SK-N-SH (cell line): ENCODE data around the gene TRRAP. TPM values are rescaled to one million over a fixed set of nuclear protein-coding genes. Genes with fewer than 3 reads are reported as not detected.

Experiments
- CTCF ChIA-PET: fragments of 300-600, 350-600 bp; formaldehyde crosslinking; extraction: SDS; loops from one replicate; lab custom pipeline; 2021; lab: Yijun Ruan, JAX
- POLR2A ChIA-PET: fragments of 350-600 bp; sonication (Branson Sonifier 250); formaldehyde crosslinking; extraction: SDS; loops from one replicate; lab custom pipeline; 2020; ENCODE audit warnings: antibody characterized with exemption, inconsistent platforms; lab: Yijun Ruan, JAX
- DNase-seq: peaks from one replicate; pipeline ENCODE4 v3.0.0; 2012
- H2AFZ ChIP-seq: fragments of 200-600 bp; sonication (generic); 2 replicates; pipeline ENCODE4 v1.8.1; 2016; ENCODE audit warnings: antibody characterized with exemption, mild to moderate bottlenecking, low read depth
- H3F3A ChIP-seq: fragments of 200-600 bp; sonication (generic); replicated peaks from 2 replicates; pipeline ENCODE3; 2016; ENCODE audit warnings: antibody characterized with exemption, mild to moderate bottlenecking; ENCODE audit not compliant: insufficient read depth
- H3K27ac ChIP-seq, 2 experiments: fragments of 200-500 bp in 1 of 2; fragments of 200-600 bp in 1 of 2; sonication (Bioruptor generic) in 1 of 2; sonication (generic), shearing (Covaris generic) in 1 of 2; 2 replicates each; pipeline versions ENCODE4 v1.5.1 to v1.6.1; 2014 to 2016; ENCODE audit warnings: low read depth in 2 of 2, inconsistent platforms in 1 of 2, low read length in 1 of 2, mild to moderate bottlenecking in 1 of 2, mixed read lengths in 1 of 2
- H3K27me3 ChIP-seq: fragments of 200-600 bp; sonication (generic), shearing (Covaris generic); 2 replicates; pipeline ENCODE4 v1.6.1; 2016; ENCODE audit warnings: mixed run types; ENCODE audit not compliant: insufficient read depth
- H3K36me3 ChIP-seq, 2 experiments: fragments of 200-500 bp in 1 of 2; fragments of 200-600 bp in 1 of 2; sonication (Bioruptor generic) in 1 of 2; sonication (generic) in 1 of 2; replicated peaks in 1 of 2; 2 replicates each; pipeline versions ENCODE3 to v1.5.1; 2014 to 2016; ENCODE audit warnings: low read length in 1 of 2, mild to moderate bottlenecking in 1 of 2; ENCODE audit not compliant: insufficient read depth in 2 of 2, control insufficient read depth in 1 of 2
- H3K4me1 ChIP-seq, 2 experiments: fragments of 200-500 bp in 1 of 2; fragments of 200-600 bp in 1 of 2; sonication (Bioruptor generic) in 1 of 2; sonication (generic), shearing (Covaris generic) in 1 of 2; 2 replicates each; pipeline versions ENCODE4 v1.5.1 to v1.6.1; 2014 to 2016; ENCODE audit warnings: low read depth in 1 of 2, low read length in 1 of 2, mixed run types in 1 of 2; ENCODE audit not compliant: insufficient read depth in 2 of 2, control insufficient read depth in 1 of 2
- H3K4me2 ChIP-seq: fragments of 200-600 bp; sonication (generic), shearing (Covaris generic); 2 replicates; pipeline ENCODE4 v1.6.1; 2017; ENCODE audit warnings: mixed run types
- H3K4me3 ChIP-seq, 2 experiments: fragments of 200-500 bp in 1 of 2; fragments of 200-600 bp in 1 of 2; sonication (Bioruptor generic) in 1 of 2; sonication (generic), shearing (Covaris generic) in 1 of 2; 2 replicates each; pipeline versions ENCODE4 v1.5.1 to v1.8.1; 2014 to 2016; ENCODE audit warnings: low read depth in 2 of 2, inconsistent platforms in 1 of 2, low read length in 1 of 2, mild to moderate bottlenecking in 1 of 2, mixed read lengths in 1 of 2, moderate library complexity in 1 of 2
- H3K79me2 ChIP-seq: fragments of 200-600 bp; sonication (generic); 2 replicates; pipeline ENCODE4 v1.8.1; 2017; ENCODE audit warnings: mild to moderate bottlenecking; ENCODE audit not compliant: insufficient read depth
- H3K9ac ChIP-seq: fragments of 200-600 bp; sonication (generic); 2 replicates; pipeline ENCODE4 v1.6.1; 2017; ENCODE audit warnings: mixed run types
- H3K9me2 ChIP-seq: fragments of 200-600 bp; sonication (generic); 2 replicates; pipeline ENCODE4 v1.6.1; 2017; ENCODE audit warnings: mixed run types
- H3K9me3 ChIP-seq: fragments of 200-600 bp; sonication (generic); 2 replicates; pipeline ENCODE4 v1.6.1; 2017; ENCODE audit warnings: mixed run types, mild to moderate bottlenecking, moderate library complexity
- H4K20me1 ChIP-seq: fragments of 200-600 bp; sonication (generic); 2 replicates; pipeline ENCODE4 v1.6.1; 2017; ENCODE audit warnings: mild to moderate bottlenecking, mixed run types; ENCODE audit not compliant: insufficient read depth
- ELF1 ChIP-seq: IDR thresholded peaks from 2 replicates; pipeline ENCODE4 v1.4.0; 2012
- EP300 ChIP-seq, 2 experiments: IDR thresholded peaks; 2 replicates each; pipeline versions ENCODE4 v1.4.0 to v1.6.1; 2012; ENCODE audit warnings: borderline replicate concordance in 1 of 2, low read depth in 1 of 2, low read length in 1 of 2
- JUND ChIP-seq: IDR thresholded peaks from 2 replicates; pipeline ENCODE4 v1.4.0; 2012
- MEF2A ChIP-seq: IDR thresholded peaks from 2 replicates; pipeline ENCODE4 v1.4.0; 2012; ENCODE audit warnings: low read depth, borderline replicate concordance
- NFIC ChIP-seq: IDR thresholded peaks from 2 replicates; pipeline ENCODE4 v1.4.0; 2012; ENCODE audit warnings: borderline replicate concordance
- NRF1 ChIP-seq: IDR thresholded peaks from 2 replicates; pipeline ENCODE4 v1.6.1; 2012; ENCODE audit warnings: low read depth, mild to moderate bottlenecking, low read length
- POLR2AphosphoS5 ChIP-seq: IDR thresholded peaks from 2 replicates; pipeline ENCODE4 v1.6.1; 2012; ENCODE audit warnings: low read depth, low read length
- SIN3A ChIP-seq: IDR thresholded peaks from 2 replicates; pipeline ENCODE4 v1.6.1; 2012; ENCODE audit warnings: low read depth, mild to moderate bottlenecking, low read length, moderate library complexity, borderline replicate concordance
- SMC3 ChIP-seq: IDR thresholded peaks from 2 replicates; pipeline ENCODE4 v1.6.1; 2012; ENCODE audit warnings: low read depth, low read length, improper control_type of control experiment
- TEAD4 ChIP-seq: IDR thresholded peaks from 2 replicates; pipeline ENCODE4 v1.4.0; 2012; ENCODE audit warnings: mild to moderate bottlenecking, borderline replicate concordance; ENCODE audit not compliant: insufficient read depth
- WGBS: methylation state at CpG from one replicate; pipeline ENCODE4 v1.1.6; 2017; ENCODE audit warnings: low lambda C conversion rate; 5-methylcytosine and 5-hydroxymethylcytosine counted together
- polyA plus RNA-seq, 3 experiments: library from polyadenylated mRNA; depleted of rRNA; stranded (reverse); fragments of >200 nt; gene quantifications; 2 replicates each; pipeline ENCODE4 v1.2.3, GENCODE V29; 2012
- TF ChIP-seq, protein P1 (sequence below): IDR thresholded peaks from 2 replicates; pipeline ENCODE4 v1.4.0; 2012; ENCODE audit warnings: low read depth, borderline replicate concordance
- TF ChIP-seq, protein P2 (sequence below): IDR thresholded peaks from 2 replicates; pipeline ENCODE4 v1.4.0; 2012; ENCODE audit warnings: low read depth, borderline replicate concordance
- TF ChIP-seq, protein P3 (sequence below): fragments of 150-350 bp; IDR thresholded peaks from 2 replicates; pipeline ENCODE4 v1.6.1; 2016; ENCODE audit warnings: mild to moderate bottlenecking, low read depth, low read length
- TF ChIP-seq, protein P4 (sequence below): fragments of 200-600 bp; sonication (generic); IDR thresholded peaks from 2 replicates; pipeline ENCODE4 v1.6.1; 2017; ENCODE audit warnings: antibody characterized with exemption, mild to moderate bottlenecking, moderate library complexity

Gene TRRAP
- polyA plus RNA-seq, 1 of the 3 experiments (the other 2 are of a cell fraction), result 24.9 TPM

DNA sequence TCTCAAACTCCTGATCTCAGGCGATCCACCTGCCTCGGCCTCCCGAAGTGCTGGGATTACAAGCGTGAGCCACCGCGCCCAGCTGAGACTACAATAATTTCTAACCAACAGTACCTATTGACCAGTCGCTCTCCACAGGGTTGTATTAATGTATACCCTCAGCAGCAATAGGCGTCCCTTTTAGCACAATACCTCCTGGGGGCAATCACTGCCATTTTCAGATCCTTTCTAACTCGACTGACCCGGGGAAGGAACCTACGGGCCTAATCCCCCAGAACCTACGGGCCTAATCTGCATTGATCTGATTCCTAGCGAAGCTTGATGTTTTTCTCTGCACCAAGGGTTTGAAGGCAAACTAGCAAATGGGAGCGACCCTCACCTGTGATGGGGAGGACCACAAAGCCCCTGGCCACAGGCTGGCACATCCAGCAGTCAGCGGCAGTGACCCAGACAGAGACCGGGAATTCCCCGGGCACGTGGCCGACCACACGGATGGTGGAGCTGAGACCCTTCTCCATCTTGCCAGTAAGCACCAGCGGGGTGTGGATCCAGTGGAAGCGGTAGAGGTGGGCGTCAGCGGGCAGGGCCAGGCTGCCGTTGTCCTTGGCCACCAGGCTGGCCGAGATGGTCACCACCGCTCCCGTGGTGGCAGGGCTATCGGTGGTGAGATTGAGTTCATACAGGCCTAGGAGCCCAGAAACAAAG, 15.5 kb upstream of the TRRAP start:
- DNase-seq, result no peak
- H3K4me1 ChIP-seq, result peaks cover 0 to 15% of the 10 kb centered on the region in 2 experiments; a peak in 1 of 4 replicates
- no peaks in the 10 kb centered on the region for H3K9me3 ChIP-seq
- POLR2A ChIA-PET, result no interaction called here
- H3K79me2 ChIP-seq, result no peaks in the 10 kb centered on the region
- TF ChIP-seq, protein P1, sequence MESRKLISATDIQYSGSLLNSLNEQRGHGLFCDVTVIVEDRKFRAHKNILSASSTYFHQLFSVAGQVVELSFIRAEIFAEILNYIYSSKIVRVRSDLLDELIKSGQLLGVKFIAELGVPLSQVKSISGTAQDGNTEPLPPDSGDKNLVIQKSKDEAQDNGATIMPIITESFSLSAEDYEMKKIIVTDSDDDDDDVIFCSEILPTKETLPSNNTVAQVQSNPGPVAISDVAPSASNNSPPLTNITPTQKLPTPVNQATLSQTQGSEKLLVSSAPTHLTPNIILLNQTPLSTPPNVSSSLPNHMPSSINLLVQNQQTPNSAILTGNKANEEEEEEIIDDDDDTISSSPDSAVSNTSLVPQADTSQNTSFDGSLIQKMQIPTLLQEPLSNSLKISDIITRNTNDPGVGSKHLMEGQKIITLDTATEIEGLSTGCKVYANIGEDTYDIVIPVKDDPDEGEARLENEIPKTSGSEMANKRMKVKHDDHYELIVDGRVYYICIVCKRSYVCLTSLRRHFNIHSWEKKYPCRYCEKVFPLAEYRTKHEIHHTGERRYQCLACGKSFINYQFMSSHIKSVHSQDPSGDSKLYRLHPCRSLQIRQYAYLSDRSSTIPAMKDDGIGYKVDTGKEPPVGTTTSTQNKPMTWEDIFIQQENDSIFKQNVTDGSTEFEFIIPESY, result no peak
- TF ChIP-seq TEAD4, result no peak
- H4K20me1 ChIP-seq, result no peaks in the 10 kb centered on the region
- CTCF ChIA-PET, result interaction anchor here (1.0 to 13.5 kb wide), 5 partner anchors 10 to 442 kb away, joined by 3 to 82 read pairs (median 3); partner anchors contain the start of gene TRRAP
- no peak overlapping the region for H3K4me2 ChIP-seq
- no peak overlapping the region for H3K9ac ChIP-seq
- H3F3A ChIP-seq, result no peaks in the 10 kb centered on the region
- no peaks in the 10 kb centered on the region for H3K36me3 ChIP-seq
- H3K4me3 ChIP-seq, result no peak overlapping the region
- no peaks in the 10 kb centered on the region for H3K9me2 ChIP-seq
- WGBS, result 82% methylated on average over 26 of the region's 29 CpGs
- H3K27me3 ChIP-seq, result 0 out of 2 replicates have a peak, but pooled peaks cover 3% of the 10 kb centered on the region
- no peak overlapping the region for H2AFZ ChIP-seq
- no peak overlapping the region for H3K27ac ChIP-seq

DNA sequence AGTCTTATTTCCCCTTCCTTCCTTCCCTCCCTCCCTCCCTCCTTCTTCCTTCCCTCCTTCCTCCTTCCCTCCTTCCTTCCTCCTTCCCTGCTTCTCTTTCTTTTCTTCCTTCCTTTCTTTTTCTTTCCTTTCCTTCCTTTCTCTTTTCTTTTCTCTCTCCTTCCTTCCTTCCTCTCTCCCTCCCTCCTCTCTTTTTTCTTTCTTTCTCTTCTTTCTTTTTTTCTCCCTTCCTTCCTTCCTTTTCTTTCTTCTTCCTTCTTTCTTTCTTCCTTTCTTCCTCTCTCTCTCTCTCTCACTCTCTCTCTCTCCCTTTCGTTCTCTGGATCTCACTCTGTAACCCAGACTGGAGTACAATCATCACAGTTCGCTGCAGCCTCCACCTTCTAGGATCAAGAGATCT, 14.7 kb upstream of the TRRAP start:
- CTCF ChIA-PET, result interaction anchor here (1.0 to 13.5 kb wide), 4 partner anchors 9 to 443 kb away, joined by 3 to 82 read pairs (median 6); partner anchors contain the start of gene TRRAP
- H3K4me2 ChIP-seq, result no peak overlapping the region
- WGBS, result 39% methylated on average over 2 of the region's 2 CpGs
- TF ChIP-seq POLR2AphosphoS5 (no peak), EP300 (IDR thresholded peaks at IDR 0.05; ENCODE audit: borderline replicate concordance in 1 of 2, low read depth in 1 of 2, low read length in 1 of 2) (no peak), SMC3 (no peak), JUND (no peak), NFIC (no peak), MEF2A (no peak), ELF1 (no peak), TEAD4 (no peak), NRF1 (no peak), SIN3A (no peak)
- TF ChIP-seq, protein P2, sequence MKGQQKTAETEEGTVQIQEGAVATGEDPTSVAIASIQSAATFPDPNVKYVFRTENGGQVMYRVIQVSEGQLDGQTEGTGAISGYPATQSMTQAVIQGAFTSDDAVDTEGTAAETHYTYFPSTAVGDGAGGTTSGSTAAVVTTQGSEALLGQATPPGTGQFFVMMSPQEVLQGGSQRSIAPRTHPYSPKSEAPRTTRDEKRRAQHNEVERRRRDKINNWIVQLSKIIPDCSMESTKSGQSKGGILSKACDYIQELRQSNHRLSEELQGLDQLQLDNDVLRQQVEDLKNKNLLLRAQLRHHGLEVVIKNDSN, result no peak
- TF ChIP-seq, protein P3, sequence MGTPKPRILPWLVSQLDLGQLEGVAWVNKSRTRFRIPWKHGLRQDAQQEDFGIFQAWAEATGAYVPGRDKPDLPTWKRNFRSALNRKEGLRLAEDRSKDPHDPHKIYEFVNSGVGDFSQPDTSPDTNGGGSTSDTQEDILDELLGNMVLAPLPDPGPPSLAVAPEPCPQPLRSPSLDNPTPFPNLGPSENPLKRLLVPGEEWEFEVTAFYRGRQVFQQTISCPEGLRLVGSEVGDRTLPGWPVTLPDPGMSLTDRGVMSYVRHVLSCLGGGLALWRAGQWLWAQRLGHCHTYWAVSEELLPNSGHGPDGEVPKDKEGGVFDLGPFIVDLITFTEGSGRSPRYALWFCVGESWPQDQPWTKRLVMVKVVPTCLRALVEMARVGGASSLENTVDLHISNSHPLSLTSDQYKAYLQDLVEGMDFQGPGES, result no peak
- TF ChIP-seq, protein P4, sequence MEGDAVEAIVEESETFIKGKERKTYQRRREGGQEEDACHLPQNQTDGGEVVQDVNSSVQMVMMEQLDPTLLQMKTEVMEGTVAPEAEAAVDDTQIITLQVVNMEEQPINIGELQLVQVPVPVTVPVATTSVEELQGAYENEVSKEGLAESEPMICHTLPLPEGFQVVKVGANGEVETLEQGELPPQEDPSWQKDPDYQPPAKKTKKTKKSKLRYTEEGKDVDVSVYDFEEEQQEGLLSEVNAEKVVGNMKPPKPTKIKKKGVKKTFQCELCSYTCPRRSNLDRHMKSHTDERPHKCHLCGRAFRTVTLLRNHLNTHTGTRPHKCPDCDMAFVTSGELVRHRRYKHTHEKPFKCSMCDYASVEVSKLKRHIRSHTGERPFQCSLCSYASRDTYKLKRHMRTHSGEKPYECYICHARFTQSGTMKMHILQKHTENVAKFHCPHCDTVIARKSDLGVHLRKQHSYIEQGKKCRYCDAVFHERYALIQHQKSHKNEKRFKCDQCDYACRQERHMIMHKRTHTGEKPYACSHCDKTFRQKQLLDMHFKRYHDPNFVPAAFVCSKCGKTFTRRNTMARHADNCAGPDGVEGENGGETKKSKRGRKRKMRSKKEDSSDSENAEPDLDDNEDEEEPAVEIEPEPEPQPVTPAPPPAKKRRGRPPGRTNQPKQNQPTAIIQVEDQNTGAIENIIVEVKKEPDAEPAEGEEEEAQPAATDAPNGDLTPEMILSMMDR, result no peak
- TF ChIP-seq, protein P1, result no peak

More for the DNA sequence above, 14.7 kb upstream of the TRRAP start:
- H3K27ac ChIP-seq, result no peak overlapping the region
- no peaks in the 10 kb centered on the region for H3K36me3 ChIP-seq
- 0 out of 2 replicates have a peak, but pooled peaks cover 10% of the 10 kb centered on the region for H3K27me3 ChIP-seq
- no peak overlapping the region for H2AFZ ChIP-seq
- H3K9me2 ChIP-seq, result no peaks in the 10 kb centered on the region
- H3K79me2 ChIP-seq, result no peaks in the 10 kb centered on the region
- no peaks in the 10 kb centered on the region for H4K20me1 ChIP-seq
- H3K9me3 ChIP-seq, result no peaks in the 10 kb centered on the region
- no peaks in the 10 kb centered on the region for H3F3A ChIP-seq
- H3K9ac ChIP-seq, result no peak overlapping the region
- DNase-seq, result no peak
- peaks cover 0 to 22% of the 10 kb centered on the region in 2 experiments; a peak in 1 of 4 replicates for H3K4me1 ChIP-seq
- H3K4me3 ChIP-seq, result no peak overlapping the region
- POLR2A ChIA-PET, result no interaction called here
